M059J (cell line): Measurements from ENCODE around the gene ROBO2. TPM values are rescaled to one million over a fixed set of nuclear protein-coding genes. Genes with fewer than 3 reads are reported as not detected.
"Not testable (repeated sequence)": the region's sequence is repeated elsewhere in the genome, so short reads cannot be mapped to it uniquely, and the experiment has no call there.

Experiments
- DNase-seq: peaks from one replicate; pipeline ENCODE4 v3.0.0-alpha.2; 2012; ENCODE audit warnings: low read depth
- total RNA-seq: library from RNA; depleted of rRNA; stranded (reverse); fragments of >200 nt; shearing (Covaris generic); gene quantifications from 2 replicates; pipeline ENCODE4 v1.2.3, GENCODE V29; 2014

Gene ROBO2
- total RNA-seq, 1 experiment from 2014 or later = not detected

DNA sequence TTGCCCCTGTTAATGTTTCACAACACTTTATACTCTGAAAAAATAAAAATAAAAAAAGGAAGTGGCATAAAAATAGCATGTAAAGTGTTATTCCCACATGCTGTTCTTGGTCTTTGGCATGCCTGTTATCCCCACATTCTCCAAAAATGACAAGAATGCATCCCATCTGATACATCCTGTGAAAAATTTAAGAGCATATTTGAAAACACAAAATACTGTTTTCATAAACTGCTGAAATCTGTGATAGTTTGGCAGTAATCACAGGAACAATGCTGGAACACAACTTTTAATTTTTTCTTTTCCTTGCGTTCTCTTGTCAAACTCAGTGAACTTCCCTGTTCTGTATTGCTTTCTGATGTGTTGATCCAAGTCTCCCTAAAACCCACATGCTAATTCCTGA lies 288.8 kb downstream of the ROBO2 start:
- DNase-seq = no peak

DNA sequence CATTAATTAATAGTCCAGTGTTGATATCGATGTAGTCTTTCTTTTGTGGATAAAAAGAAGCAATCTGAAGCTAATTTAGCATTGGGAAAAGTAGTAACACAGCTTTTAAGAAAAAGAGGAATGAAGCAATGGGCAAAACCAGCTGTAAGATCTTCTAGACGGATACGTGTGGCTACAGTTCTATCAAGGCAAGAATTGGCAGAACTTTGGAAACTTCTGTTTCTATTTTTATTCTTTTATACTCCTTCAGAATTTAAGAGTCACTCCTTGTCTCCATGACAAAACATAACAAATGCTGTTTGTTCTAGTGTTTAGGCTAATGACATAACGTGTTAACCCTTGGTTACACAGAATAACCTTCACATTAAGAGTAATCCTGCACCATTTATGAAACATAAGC lies 289.2 kb downstream of the ROBO2 start:
- no peak for DNase-seq

DNA sequence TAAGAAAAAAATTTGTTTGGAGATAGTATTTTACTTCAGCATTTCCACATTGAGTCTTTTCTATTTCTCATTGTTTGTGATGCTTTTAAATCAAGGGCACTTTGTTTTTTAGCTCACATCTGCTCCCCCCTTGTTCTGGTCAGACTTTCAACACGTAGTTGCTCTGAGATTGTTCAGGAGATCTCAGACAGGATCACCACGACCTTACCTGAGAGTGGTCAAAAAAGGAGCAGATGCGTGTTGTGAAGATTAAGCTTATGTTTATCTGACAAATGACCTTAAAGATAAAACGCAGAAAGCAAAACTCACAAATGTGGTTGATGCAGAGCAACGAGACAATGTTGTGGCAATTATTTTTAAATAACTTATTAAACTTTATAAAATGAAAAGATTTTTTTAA lies 298.3 kb downstream of the ROBO2 start:
- DNase-seq = no peak

DNA sequence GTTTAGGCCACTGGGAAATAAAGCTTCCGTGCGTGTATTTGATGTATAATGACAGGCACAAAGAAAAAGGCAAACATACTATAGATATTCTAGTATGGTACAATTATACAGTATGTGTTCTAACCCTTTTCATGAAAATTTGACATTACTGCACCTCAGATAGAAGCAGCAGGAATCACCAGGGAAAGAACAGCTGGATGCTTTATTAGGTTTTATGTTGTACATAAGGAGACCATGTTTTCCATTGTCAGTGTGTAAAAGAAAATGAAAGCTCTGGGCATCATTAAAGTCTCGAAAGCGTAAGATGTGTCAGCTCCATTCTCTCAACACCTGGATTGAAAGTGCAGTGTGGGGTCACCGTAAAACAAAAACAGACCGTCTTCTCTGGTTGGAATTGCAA lies 302.1 kb downstream of the ROBO2 start:
- no peak for DNase-seq

DNA sequence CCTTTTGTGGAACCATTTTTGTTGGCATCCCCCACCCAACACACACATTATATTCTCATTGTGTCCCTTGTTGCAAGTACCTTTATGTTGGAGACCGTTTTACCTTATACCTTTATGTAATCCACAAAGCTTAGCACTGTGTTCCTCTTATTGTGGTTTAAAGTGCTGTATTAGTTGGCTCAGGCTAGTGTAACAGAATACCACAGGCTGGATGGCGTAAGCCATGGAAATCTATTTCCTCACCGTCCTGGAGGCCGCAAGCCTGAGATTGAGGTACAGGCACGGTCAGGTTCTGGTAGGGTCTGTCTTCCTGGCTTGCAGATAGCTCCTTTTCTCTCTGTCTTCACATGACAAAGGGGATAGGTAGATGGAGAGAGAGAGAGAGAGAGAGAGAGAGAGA lies 302.8 kb downstream of the ROBO2 start:
- DNase-seq = no peak

DNA sequence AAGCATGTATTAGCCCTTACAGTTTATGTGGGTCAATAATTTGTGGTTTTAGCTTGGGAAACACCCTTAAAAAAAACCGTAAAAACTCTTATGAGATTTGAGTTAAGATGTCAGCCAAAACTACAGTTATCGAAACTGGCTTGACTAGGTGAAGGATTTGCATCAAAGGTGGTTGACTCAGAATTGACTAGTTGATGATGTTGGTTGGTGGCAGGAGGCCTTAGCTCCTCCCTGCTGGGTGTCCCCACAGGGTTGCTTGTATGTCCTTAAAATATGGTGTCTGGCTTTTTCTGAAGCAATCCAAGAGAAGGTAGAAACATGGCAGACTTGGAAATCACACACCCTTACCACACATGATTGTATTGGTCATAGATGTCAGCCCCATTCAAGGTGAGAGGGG lies 305.1 kb downstream of the ROBO2 start:
- no peak for DNase-seq

DNA sequence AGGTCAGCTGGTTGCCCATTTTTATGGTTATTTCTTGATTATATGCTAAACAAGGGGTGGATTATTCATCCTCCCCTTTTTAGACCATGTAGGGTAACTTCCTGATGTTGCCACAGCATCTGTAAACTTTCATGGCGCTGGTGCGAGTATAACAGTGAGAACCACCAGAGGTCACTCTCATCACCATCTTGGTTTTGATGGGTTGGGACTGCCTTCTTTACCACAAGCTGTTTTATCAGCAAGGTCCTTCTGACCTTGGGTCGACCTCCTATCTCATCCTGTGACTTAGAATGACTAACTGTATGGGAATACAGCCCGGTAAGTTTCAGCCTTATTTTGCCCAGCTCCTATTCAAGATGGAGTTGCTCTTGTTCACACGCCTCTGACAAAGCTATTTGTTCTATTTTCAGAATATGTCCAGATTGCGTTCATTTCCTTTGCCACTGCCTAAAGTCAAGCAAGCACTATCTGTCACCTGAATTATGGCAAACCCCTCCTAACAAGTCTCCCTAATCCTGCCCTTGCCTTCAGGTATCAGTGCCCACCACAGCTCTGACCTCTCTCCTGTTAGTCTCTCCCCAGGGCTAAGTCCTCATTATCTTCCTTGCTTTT lies 308.5 kb downstream of the ROBO2 start:
- DNase-seq = no peak

DNA sequence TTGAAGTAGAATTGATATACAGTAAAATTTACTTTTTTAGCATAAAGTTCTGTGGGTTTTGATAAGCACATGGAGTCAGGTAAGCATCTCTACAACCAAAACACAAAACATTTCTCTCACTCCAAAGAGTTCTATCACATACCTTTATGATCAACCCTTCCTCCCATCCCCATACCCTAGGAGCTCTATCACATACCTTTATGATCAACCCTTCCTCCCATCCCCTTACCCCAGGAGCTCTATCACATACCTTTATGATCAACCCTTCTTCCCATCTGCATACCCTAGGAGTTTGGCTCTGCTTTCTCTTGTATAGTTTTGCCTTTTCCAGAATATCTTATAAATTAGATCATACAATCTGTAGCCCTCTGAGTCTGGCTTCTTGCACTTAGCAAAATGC lies 315.1 kb downstream of the ROBO2 start:
- DNase-seq = no peak

DNA sequence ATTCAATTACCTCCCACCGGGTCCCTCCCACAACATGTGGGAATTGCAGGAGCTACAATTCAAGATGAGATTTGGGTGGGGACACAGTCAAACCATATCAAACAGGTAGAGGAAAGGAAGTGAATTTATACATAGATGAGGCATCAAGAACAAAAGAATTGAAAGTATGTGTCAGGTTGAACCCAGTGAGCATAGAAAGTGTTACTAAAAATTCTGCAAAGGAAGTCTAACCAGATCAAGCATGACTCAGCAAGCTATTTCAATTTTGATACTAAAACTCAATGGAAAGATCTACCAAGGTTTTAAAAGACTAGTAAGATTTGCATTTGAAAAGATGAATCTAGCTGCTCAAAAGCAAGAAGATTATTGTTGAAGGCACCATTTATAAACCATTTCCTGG lies 323.0 kb downstream of the ROBO2 start:
- DNase-seq = no peak

DNA sequence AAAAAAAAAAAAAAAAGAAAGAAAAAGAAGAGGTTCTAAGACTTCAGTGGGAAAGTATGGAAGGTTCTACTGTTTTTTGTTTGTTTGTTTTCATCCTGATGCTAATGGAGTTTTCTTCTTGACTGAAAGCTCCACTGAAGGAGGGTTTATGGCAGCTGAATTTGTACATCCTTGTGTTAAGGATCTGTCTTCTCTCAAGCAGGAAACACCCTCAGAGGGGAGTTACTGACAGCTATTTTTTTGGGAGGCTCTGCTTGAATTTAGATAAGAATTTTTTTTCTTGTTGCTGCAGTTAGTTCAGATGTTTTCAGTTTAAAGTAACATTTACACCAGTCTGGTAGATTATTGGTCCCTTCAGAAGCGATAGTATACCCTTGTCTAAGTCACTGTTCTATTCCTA lies 325.3 kb downstream of the ROBO2 start:
- no peak for DNase-seq

DNA sequence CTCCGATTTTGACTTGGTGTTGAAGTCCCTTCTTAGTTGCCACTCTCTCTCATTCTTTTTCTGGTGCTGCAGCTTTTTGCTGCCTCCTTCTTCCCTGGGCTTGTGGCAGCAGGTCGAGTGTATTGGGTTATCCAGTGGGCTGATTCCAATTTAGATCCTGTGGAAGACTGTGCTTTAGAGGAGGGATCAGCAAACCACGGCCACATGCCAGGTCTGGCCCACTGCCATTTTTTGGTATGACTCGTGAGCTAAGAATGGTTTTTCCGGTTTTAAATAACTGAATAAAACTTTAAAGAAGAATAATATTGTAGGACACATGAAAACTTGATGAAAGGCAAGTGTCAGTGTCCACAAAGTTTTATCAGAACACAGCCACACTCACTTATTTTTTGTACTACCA lies 330.5 kb downstream of the ROBO2 start:
- peak; percentile 4 for DNase-seq

DNA sequence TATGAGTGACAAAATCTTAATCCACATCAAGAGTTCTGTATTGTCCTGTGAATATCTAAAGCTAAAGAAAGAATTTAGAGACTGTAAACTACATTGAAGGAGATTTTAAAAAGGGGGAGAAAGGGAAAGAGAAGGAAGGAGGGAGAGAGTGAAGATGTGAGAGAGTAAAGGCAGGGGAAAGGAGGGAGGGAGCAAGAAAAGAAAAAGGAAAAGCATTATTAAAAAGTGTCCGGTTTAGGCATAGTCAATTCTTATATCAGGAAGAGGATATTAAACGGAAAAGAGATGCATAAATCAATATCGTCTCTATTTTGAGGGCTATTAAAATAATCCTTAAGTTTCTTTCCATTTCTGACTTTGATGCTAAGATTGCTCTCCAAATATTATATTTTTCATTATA lies 332.1 kb downstream of the ROBO2 start:
- no peak for DNase-seq

DNA sequence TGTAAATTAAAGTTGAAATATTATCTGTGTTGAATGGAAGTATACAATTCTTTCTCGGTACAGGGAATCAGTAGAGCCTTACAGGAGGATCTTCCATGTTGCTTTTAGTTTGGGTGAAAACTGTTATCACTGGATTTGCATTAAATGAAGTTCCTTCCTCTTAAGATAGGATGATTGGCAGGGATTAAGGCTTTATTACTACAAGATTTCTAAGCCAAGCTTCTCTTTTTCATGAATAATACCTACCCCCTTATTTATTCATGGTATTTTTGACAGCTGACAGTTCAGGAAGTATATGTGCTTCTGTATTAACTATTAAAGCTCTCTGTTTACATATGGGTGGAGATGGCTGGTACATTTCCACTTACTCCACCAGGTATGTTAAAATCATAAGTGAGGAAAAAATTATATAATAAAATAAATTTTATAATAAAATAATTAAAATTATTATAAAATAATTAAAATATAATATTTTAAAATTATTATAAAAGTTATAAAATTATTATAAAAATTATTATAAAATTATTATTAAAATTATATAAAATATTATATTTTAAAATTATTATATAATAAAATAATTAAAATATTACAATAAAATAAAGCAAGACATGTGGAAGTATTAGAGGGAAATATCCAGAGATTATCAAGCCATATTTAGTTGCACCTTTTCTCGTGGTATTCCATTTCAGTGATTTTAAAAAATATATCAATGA lies 332.9 kb downstream of the ROBO2 start:
- no peak for DNase-seq

DNA sequence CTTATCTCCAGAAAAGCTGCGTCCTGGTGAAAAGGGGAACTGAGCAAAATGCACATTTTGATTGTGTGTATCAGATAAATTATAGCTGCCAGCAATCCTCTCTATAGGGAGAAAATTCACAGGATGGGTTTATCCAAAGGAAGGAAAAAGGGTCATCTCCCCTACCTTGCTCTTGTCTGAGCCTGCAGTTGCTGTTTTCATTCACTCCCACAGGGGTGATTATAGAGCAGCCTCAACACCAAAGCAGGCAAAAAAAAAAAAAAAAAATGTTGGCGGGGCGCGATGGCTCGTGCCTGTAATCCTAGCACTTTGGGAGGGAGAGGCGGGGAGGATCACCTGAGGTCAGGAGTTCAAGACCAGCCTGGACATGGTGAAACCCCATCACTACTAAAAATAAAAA lies 333.7 kb downstream of the ROBO2 start:
- no peak for DNase-seq

DNA sequence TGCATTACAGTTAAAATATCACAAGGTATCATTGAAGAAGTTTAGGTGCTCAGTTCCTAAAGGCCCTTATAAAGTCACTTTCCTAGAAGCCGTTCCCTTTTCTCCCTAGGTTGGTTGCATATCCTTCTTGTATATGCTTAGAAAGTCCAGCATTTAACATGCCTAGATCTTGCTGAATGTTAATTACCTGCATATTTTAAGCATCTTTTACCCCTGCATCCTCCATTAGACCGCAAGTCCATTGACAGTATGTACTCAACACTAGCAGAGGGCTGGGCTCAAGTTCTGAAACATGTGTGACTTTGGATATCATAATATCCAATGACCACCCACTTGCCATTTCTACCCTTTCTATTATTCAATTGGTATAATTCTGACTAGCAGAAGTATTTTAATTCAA lies 336.6 kb downstream of the ROBO2 start:
- no peak for DNase-seq

DNA sequence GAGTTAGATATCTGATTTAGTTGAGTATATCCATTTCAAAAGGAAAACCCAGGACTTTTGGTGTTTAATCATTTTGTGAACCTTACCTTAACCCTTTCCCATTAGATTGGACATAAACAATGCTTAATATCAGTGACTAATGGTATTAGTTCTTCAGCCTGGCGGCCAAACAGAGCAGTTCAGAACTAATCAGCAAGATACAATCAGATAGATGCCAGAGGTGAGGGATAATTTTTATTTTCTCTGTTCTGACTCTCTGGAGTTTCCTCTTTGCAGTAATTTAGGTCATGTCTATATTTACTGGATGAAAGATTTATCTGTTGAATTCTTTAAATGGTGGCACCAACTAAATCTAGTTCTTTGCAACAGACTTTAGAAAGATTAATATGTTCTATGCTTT lies 337.8 kb downstream of the ROBO2 start:
- no peak for DNase-seq

DNA sequence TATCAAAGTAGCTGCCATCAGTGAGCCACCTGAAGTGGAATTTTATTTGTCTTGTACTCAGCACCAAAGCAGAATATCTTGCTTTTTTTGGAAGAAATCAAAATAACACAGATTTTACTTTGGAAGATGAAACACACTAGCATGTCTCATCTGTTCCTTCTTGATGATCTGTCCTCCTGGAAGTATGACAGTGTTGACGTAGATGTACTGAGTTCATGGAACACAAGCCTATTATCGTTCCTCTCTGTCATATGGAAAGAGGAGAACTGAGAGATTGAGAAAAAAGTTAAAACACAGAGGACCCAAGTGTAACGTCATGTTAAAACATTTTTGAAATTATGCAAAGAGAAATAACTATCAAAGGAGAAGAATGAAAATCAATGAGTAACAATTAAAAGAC lies 340.2 kb downstream of the ROBO2 start:
- no peak for DNase-seq

DNA sequence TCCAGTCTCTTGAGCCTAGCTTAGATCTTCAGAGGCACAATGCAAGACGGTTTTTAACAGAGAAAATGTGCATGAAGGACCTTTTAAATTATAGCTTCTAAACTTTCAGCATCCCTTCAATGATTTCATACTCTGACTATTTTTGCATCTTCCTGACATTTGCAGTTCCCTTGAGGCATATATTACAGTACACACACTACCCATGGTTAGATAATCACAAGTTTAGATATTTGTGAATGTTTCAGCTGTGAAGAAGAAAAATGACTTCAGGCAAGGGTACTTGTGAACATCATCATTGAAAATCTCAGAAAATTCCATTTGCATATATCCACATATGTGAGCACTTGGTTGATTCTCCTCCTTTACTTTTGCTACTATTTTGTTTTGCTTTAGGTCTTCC lies 341.5 kb downstream of the ROBO2 start:
- DNase-seq = no peak

DNA sequence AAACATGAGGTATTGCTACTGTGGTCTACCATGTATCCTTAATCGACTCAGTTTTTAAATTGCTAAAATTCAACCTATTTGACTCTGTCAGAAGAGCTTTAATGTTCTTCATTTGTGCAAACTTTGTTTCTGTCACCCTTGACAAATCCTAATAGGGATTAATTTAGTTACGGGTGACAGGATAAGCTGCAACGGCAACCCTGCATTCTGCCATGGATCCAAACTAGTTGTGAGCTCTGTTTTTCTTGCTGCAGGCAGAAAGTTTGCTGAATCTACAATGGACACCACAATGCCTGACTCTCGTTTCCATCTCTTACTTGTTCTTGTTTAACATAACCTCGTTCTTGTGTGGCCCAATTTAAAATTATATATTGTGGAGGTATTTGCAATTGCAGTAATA lies 352.3 kb downstream of the ROBO2 start:
- no peak for DNase-seq

DNA sequence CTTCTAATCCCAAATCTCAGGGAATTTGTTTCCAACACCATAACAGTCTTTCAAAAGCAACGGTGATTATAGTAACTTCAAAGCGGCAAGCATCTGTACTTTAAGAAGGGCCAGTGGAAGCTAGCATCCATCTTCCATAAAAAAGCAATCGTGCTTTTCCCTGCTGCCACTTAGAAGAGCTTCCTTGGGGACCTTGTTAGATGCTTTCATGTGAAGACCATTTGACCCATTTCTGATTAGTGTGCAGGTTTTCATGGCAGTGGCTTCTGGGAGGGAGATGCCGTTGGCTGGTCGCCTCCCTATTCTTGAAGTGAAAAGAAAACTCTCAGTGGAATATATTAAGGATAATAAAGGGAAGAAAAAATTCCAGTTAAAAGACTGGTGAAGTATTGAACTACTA lies 354.1 kb downstream of the ROBO2 start:
- DNase-seq = no peak

DNA sequence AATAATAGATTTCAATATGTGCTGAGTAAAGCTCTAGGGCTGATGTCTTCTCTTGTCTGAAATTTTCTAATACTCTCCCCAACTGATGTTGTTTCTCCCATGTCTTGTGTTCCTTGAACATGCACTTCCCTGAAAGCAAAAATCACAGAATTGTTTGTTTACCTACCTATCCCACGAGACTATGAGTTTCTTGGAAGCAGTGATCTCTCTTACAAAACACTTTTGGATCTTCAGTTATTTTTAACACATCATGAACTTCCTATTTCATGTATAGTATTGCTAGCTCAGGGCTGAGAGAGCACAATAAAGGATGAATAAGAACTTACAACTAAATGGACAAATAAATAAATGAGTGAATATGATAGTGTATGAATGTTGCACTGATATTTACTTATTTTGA lies 365.0 kb downstream of the ROBO2 start:
- no peak for DNase-seq

DNA sequence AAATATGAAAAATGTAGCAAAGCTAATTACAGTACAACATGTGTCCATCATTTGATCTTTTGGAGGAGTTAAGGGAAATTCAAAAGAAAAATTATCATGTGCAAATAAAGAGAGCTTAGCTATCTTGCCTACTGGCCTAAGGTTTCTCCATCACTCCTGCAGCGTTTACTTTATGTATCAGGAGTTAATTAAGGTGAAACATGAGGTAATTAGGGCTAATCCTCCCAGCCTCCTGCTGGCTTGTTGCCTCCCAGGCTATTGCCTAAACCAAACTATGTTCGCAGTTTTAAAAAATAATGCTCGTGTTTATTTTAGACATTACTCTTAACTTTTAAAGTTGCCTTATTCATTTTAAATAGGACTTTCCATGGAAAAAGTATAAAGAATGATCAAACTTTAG lies 367.5 kb downstream of the ROBO2 start:
- DNase-seq = no peak

DNA sequence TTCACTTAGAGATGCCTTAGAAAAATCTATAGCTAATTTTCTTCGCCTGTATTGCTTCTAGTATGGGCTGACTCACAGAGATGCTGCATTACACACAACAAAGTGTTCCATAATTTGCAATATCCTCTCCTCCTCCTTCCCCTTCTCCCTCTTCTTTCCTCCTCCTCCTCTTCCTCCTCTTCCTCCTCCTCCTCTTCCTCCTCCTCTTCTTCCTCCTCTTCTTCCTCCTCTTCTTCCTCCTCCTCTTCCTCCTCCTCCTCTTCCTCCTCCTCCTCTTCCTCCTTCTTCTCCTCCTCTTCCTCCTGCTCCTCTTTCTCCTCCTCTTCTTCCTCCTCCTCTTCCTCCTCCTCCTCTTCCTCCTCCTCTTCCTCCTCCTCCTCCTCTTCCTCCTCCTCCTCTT lies 370.4 kb downstream of the ROBO2 start:
- DNase-seq = not testable (repeated sequence)

DNA sequence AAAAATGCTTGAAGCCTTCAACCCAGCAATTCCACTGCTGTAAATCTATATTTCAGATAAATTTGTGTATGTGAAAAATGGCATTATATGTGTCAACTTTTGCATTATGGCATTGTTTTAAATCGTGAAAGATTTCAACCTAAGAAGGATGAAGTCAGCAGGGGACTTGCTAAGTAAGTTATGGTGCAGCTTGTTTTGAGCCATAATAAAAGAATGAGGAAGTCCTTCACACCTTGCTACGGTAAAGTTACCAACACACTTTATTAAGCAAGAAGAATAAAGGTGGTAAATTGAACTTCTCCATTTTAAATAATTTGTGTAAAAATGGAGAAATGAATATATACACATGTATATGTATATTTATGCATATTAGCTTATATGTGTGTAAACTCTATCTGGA lies 371.4 kb downstream of the ROBO2 start:
- no peak for DNase-seq
